ENCODE data around the gene PAFAH1B2. TPM values are rescaled to one million over a fixed set of nuclear protein-coding genes. Genes with fewer than 3 reads are reported as not detected.

PAFAH1B2 gene
- total RNA-seq, 1 experiment from 2014 or later, result 91.3 TPM

GRCh38 chr11:117177534-117178209 is 33.6 kb downstream of the PAFAH1B2 start:
- H3K36me3 ChIP-seq (ENCODE audit: low read depth), result no peaks in the 10 kb centered on the region

GRCh38 chr11:117178210-117179034 is 34.3 kb downstream of the PAFAH1B2 start, which contains the start of gene SIDT2:
SIDT2 (plus strand) TSS chr11:117178743; CDS start chr11:117179264, 521 bp downstream.
- Histone ChIP-seq H4K20me1 (ENCODE audit: insufficient read depth) (no peaks in the 10 kb centered on the region), H3K9me3 (ENCODE audit: insufficient read depth, low read depth) (no peaks in the 10 kb centered on the region), H3K79me2 (ENCODE audit: low read depth) (no peaks in the 10 kb centered on the region), H3K4me1 (replicated peaks; ENCODE audit: insufficient read depth) (peaks cover 19% of the 10 kb centered on the region), H3K27ac (no peak within 1 kb of the TSS), H3K4me2 (peak within 1 kb of the TSS; percentile 99), H3K4me3 (peak within 1 kb of the TSS; percentile 63), H3K36me3 (ENCODE audit: low read depth) (no peaks in the 10 kb centered on the region), H2AFZ (peak within 1 kb of the TSS; percentile 94), H3F3A (ENCODE audit: insufficient read depth, low read depth) (peaks cover 14% of the 10 kb centered on the region; the same call in 1 of the 2 replicates), H3K27me3 (ENCODE audit: insufficient read depth, low read depth) (no peaks in the 10 kb centered on the region), H3K9me2 (ENCODE audit: insufficient read depth) (no peaks in the 10 kb centered on the region)
- DNase-seq, result peak; percentile 85 to 87
- TF ChIP-seq CTCF (conservative IDR thresholded peaks at IDR 0.05) (no peak), EZH2 (IDR thresholded peaks at IDR 0.05; ENCODE audit: low read depth) (no peak)
- no TSS peak for BruUV-seq (replicated peaks)
- POLR2A ChIA-PET (ENCODE audit: unreplicated experiment), result interaction anchor here (0.6 to 0.7 kb wide), 2 partner anchors 44 to 192 kb away, joined by 4 read pairs; no protein-coding TSS in a partner anchor
- CTCF ChIA-PET, result interaction anchor here (0.6 to 1.5 kb wide), 3 partner anchors 21 to 70 kb away, joined by 3 to 11 read pairs (median 5); no protein-coding TSS in a partner anchor
- intact Hi-C loops (cut with micrococcal nuclease; ENCODE audit: unreplicated experiment), result loop anchor here (2.0 kb wide), 1 partner anchor 42 kb away; no protein-coding TSS in a partner anchor

More at GRCh38 chr11:117177534-117178209, 33.6 kb downstream of the PAFAH1B2 start:
- Histone ChIP-seq H4K20me1 (ENCODE audit: insufficient read depth) (no peaks in the 10 kb centered on the region), H3K79me2 (ENCODE audit: low read depth) (no peaks in the 10 kb centered on the region), H2AFZ (0 out of 2 replicates have a peak overlapping the region, but pooled peaks have one; percentile 69), H3F3A (ENCODE audit: insufficient read depth, low read depth) (peaks cover 15% of the 10 kb centered on the region; the same call in 1 of the 2 replicates), H3K27ac (no peak overlapping the region), H3K9me3 (ENCODE audit: insufficient read depth, low read depth) (no peaks in the 10 kb centered on the region), H3K4me2 (peak overlapping the region; percentile 99), H3K4me1 (replicated peaks; ENCODE audit: insufficient read depth) (peaks cover 19% of the 10 kb centered on the region), H3K4me3 (peak overlapping the region; percentile 63; the same call in 1 of the 2 replicates), H3K9me2 (ENCODE audit: insufficient read depth) (no peaks in the 10 kb centered on the region), H3K27me3 (ENCODE audit: insufficient read depth, low read depth) (no peaks in the 10 kb centered on the region)
- CTCF ChIA-PET, result interaction anchor here (1.5 kb wide), 1 partner anchor 44 kb away, joined by 5 read pairs; no protein-coding TSS in a partner anchor
- intact Hi-C loops (cut with micrococcal nuclease; ENCODE audit: unreplicated experiment), result loop anchor here (2.0 kb wide), 1 partner anchor 43 kb away; no protein-coding TSS in a partner anchor
- POLR2A ChIA-PET (ENCODE audit: unreplicated experiment), result no interaction called here
- DNase-seq, result no peak
- BruUV-seq (replicated peaks), result no TSS peak
- TF ChIP-seq CTCF (conservative IDR thresholded peaks at IDR 0.05) (no peak), EZH2 (IDR thresholded peaks at IDR 0.05; ENCODE audit: low read depth) (no peak)
